ENCODE measurements around the gene SNAP23. TPM values are rescaled to one million over a fixed set of nuclear protein-coding genes. Genes with fewer than 3 reads are reported as not detected.
"Not testable (repeated sequence)": the region's sequence is repeated elsewhere in the genome, so short reads cannot be mapped to it uniquely, and the experiment has no call there.

The SNAP23 gene
- polyA plus RNA-seq, 3 donors, result 91.6 to 123 (median 92.3) TPM

GRCh38 chr15:42549032-42549491 lies 53.6 kb downstream of the SNAP23 start:
- DNase-seq, result peak; percentile 55

GRCh38 chr15:42549741-42550392 lies 54.4 kb downstream of the SNAP23 start:
- no peak for DNase-seq

- DNase-seq, result no peak
Observed at GRCh38 chr15:42553554-42553953, 58.1 kb downstream of the SNAP23 start.

- not testable (repeated sequence) for DNase-seq
Observed at GRCh38 chr15:42556550-42557207, 61.2 kb downstream of the SNAP23 start.

GRCh38 chr15:42558739-42559138 lies 63.3 kb downstream of the SNAP23 start:
- no peak for DNase-seq

GRCh38 chr15:42575188-42576039 lies 80.0 kb downstream of the SNAP23 start, which contains the start of gene STARD9:
Gene STARD9, plus strand, starts transcription at chr15:42575606. Its CDS starts 110 bp downstream, at chr15:42575716.
- peak; percentile 98 for DNase-seq

- no peak for DNase-seq
Observed at GRCh38 chr15:42576040-42576594, 80.7 kb downstream of the SNAP23 start.

GRCh38 chr15:42576776-42577175 lies 81.3 kb downstream of the SNAP23 start:
- DNase-seq, result no peak

GRCh38 chr15:42577514-42578031 lies 82.1 kb downstream of the SNAP23 start:
- no peak for DNase-seq

- DNase-seq, result no peak
Observed at GRCh38 chr15:42578984-42579537, 83.6 kb downstream of the SNAP23 start.

GRCh38 chr15:42581272-42581730 lies 85.9 kb downstream of the SNAP23 start:
- DNase-seq, result peak; percentile 83

Other genes with a start within 250 kb of the SNAP23 start
- gene GANC, start 222.4 kb upstream of the SNAP23 start, polyA plus RNA-seq (ENCODE audit: insufficient read length in 3 of 3), result 10 to 100 TPM; 23.8 to 32.4 (median 30.1) TPM
- 10 to 100 TPM; 47.7 to 55.5 (median 55.2) TPM for gene TMEM87A, start 222.2 kb upstream of the SNAP23 start, polyA plus RNA-seq (ENCODE audit: insufficient read length in 3 of 3)
- 10 to 100 TPM; 28.7 to 37.7 (median 33.0) TPM for gene CAPN3, start 136.1 kb upstream of the SNAP23 start, polyA plus RNA-seq (ENCODE audit: insufficient read length in 3 of 3)
- gene ZNF106, start 4.5 kb upstream of the SNAP23 start, polyA plus RNA-seq (ENCODE audit: insufficient read length in 3 of 3), result 10 to 100 TPM; 40.6 to 57.9 (median 48.1) TPM
- 10 to 100 TPM; 20.3 to 27.2 (median 24.2) TPM for gene LRRC57, start 53.2 kb downstream of the SNAP23 start, polyA plus RNA-seq (ENCODE audit: insufficient read length in 3 of 3)
- 10 to 100 TPM; 18.2 to 23.5 (median 21.6) TPM for gene HAUS2, start 53.2 kb downstream of the SNAP23 start, polyA plus RNA-seq (ENCODE audit: insufficient read length in 3 of 3)
- 10 to 100 TPM in 2 of 3 donors, 1 to 10 TPM in 1; 7.7 to 13.4 (median 13.4) TPM for gene STARD9, start 80.0 kb downstream of the SNAP23 start, polyA plus RNA-seq (ENCODE audit: insufficient read length in 3 of 3)
- gene CDAN1, start 241.5 kb downstream of the SNAP23 start, polyA plus RNA-seq (ENCODE audit: insufficient read length in 3 of 3), result 10 to 100 TPM; 17.3 to 27.4 (median 20.8) TPM

Measured in renal pelvis (tissue), 4 donors.